PC-9 (cell line): Measurements from ENCODE around the gene PCDH9. TPM values are rescaled to one million over a fixed set of nuclear protein-coding genes. Genes with fewer than 3 reads are reported as not detected.

Experiments used
- BruUV-seq: library from RNA; stranded (reverse); fragments of 400-500 nt; replicated peaks from 2 replicates; lab custom pipeline; 2021; lab: Mats Ljungman, UMichigan
- CTCF ChIA-PET: fragments of 300-600 bp; sonication (Branson Sonifier 250); formaldehyde crosslinking; loops from one replicate; lab custom pipeline; 2022; ENCODE audit warnings: antibody characterized with exemption; lab: Charles Lee
- POLR2A ChIA-PET: fragments of 300-600 bp; sonication (Branson Sonifier 250); formaldehyde crosslinking; loops from one replicate; lab custom pipeline; 2022; ENCODE audit warnings: antibody characterized with exemption; ENCODE audit not compliant: unreplicated experiment; lab: Charles Lee
- DNase-seq, 2 experiments: peaks; one replicate each; pipeline versions ENCODE4 v3.0.0 to v3.0.0-alpha.2; 2015 to 2022; ENCODE audit warnings: mixed read lengths in 1 of 2
- H2AFZ ChIP-seq: fragments of 200-600 bp; sonication (generic); 2 replicates; pipeline ENCODE4 v1.8.1; 2017; ENCODE audit warnings: antibody characterized with exemption
- H3F3A ChIP-seq: fragments of 200-600 bp; sonication (generic); 2 replicates; pipeline ENCODE4 v1.8.1; 2017; ENCODE audit warnings: antibody characterized with exemption, mild to moderate bottlenecking, low read depth; ENCODE audit not compliant: insufficient read depth
- H3K27ac ChIP-seq: fragments of 200-600 bp; sonication (generic); 2 replicates; pipeline ENCODE4 v1.6.1; 2016; ENCODE audit warnings: mixed run types
- H3K27me3 ChIP-seq: fragments of 200-600 bp; sonication (generic); 2 replicates; pipeline ENCODE4 v1.6.1; 2016; ENCODE audit warnings: low read depth, mixed run types; ENCODE audit not compliant: insufficient read depth
- H3K36me3 ChIP-seq: fragments of 200-600 bp; sonication (generic); 2 replicates; pipeline ENCODE4 v1.6.1; 2016; ENCODE audit warnings: low read depth, mixed run types
- H3K4me1 ChIP-seq: fragments of 200-600 bp; sonication (generic); replicated peaks from 2 replicates; pipeline ENCODE4 v1.6.1; 2016; ENCODE audit warnings: mixed run types; ENCODE audit not compliant: insufficient read depth
- H3K4me2 ChIP-seq: fragments of 200-600 bp; sonication (generic); 2 replicates; pipeline ENCODE4 v1.6.1; 2017; ENCODE audit warnings: mixed run types
- H3K4me3 ChIP-seq: fragments of 200-600 bp; sonication (generic); 2 replicates; pipeline ENCODE4 v1.6.1; 2016; ENCODE audit warnings: mixed run types
- H3K79me2 ChIP-seq: fragments of 200-600 bp; sonication (generic); 2 replicates; pipeline ENCODE4 v1.6.1; 2017; ENCODE audit warnings: low read depth, mixed run types
- H3K9me2 ChIP-seq: fragments of 200-600 bp; sonication (generic); 2 replicates; pipeline ENCODE4 v1.8.1; 2017; ENCODE audit warnings: mild to moderate bottlenecking; ENCODE audit not compliant: insufficient read depth
- H3K9me3 ChIP-seq: fragments of 200-600 bp; sonication (generic); 2 replicates; pipeline ENCODE4 v1.8.1; 2016; ENCODE audit warnings: low read depth; ENCODE audit not compliant: insufficient read depth
- H4K20me1 ChIP-seq: fragments of 200-600 bp; sonication (generic); 2 replicates; pipeline ENCODE4 v1.8.1; 2017; ENCODE audit not compliant: insufficient read depth
- EZH2 ChIP-seq: fragments of 200-600 bp; sonication (generic); IDR thresholded peaks from 2 replicates; pipeline ENCODE4 v1.8.0; 2017; ENCODE audit warnings: antibody characterized with exemption, low read depth
- intact Hi-C: fragments of 100-400 bp; cut with micrococcal nuclease; formaldehyde crosslinking; loops from one replicate; pipeline ENCODE4 v1.10.0; 2022; ENCODE audit not compliant: unreplicated experiment
- total RNA-seq: library from RNA; stranded (reverse); gene quantifications from 2 replicates; pipeline ENCODE4 v1.2.3, GENCODE V29; 2021
- TF ChIP-seq, protein P1 (sequence below): fragments of 200-600 bp; sonication (generic); conservative IDR thresholded peaks from 2 replicates; pipeline ENCODE4 v1.6.1; 2017; ENCODE audit warnings: mixed run types, antibody characterized with exemption, mild to moderate bottlenecking, moderate library complexity

PCDH9 gene
- total RNA-seq, 1 experiment from 2014 or later, result 0.37 TPM

DNA sequence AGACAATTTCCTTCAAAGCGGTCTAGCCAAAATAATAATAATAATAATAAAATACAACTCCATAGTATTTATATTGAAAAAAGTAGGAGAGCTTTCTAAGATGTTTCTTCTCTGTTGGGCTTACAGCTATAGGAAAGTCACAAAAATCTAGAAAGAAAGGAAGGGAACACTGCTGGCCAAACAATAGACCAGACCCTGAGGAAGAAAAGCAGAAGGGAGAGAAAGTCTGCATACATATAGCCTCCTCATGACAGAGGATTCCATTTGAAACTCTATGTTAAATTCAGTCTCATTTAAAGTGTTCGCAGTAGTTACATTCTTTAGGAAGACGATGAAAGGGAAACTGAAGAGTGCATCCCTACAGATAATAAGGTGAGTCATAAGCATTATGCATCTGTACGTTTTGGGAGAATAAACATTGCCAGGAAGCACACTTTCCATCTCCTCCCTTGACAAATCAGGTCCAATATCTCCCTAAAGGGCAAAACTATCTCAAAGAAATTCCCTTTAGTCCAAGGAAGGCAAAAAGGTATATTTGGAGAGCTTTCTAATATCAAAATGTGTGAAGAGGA, 86.5 kb downstream of the PCDH9 start:
- ChIA-PET POLR2A (no interaction called here), CTCF (no interaction called here)
- H3K4me2 ChIP-seq, result no peak overlapping the region
- no peak overlapping the region for H2AFZ ChIP-seq
- no peaks in the 10 kb centered on the region for H3K79me2 ChIP-seq
- H3F3A ChIP-seq, result no peaks in the 10 kb centered on the region
- DNase-seq, result no peak
- H3K4me3 ChIP-seq, result no peak overlapping the region
- no peak for TF ChIP-seq EZH2
- no peaks in the 10 kb centered on the region for H3K27me3 ChIP-seq
- no peak overlapping the region for H3K27ac ChIP-seq
- no TSS peak for BruUV-seq
- no peaks in the 10 kb centered on the region for H4K20me1 ChIP-seq
- no peaks in the 10 kb centered on the region for H3K36me3 ChIP-seq
- no peaks in the 10 kb centered on the region for H3K9me3 ChIP-seq
- H3K4me1 ChIP-seq, result no peaks in the 10 kb centered on the region
- H3K9me2 ChIP-seq, result no peaks in the 10 kb centered on the region
- intact Hi-C loops, result no loop called here

DNA sequence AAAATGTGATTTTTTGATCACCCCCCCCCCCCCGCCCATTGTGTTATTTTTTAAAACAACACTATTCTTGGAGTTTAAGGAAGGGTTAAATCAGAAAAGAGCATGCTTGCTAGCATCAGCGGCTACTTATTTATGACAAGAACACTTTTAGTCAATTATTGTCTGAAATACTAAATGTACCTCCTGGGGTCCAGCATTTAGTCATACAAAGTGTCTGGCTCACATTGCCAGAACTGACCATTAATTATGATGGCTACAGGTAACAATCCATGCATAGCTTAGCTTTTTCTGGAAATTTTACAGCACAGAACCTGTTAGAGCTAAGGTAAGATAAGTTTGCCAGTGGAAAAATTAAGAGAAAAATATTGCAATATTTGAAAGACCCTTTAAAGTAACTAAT, 90.1 kb downstream of the PCDH9 start:
- BruUV-seq, result no TSS peak
- CTCF ChIA-PET, result no interaction called here
- Histone ChIP-seq H3K36me3 (no peaks in the 10 kb centered on the region), H4K20me1 (no peaks in the 10 kb centered on the region), H3K4me1 (no peaks in the 10 kb centered on the region), H3K4me3 (no peak overlapping the region), H2AFZ (no peak overlapping the region), H3K9me2 (no peaks in the 10 kb centered on the region), H3K4me2 (no peak overlapping the region), H3K79me2 (no peaks in the 10 kb centered on the region), H3K27ac (no peak overlapping the region), H3K9me3 (no peaks in the 10 kb centered on the region), H3F3A (no peaks in the 10 kb centered on the region), H3K27me3 (no peaks in the 10 kb centered on the region)
- POLR2A ChIA-PET, result no interaction called here
- intact Hi-C loops, result no loop called here
- DNase-seq, result no peak
- TF ChIP-seq, protein P1, sequence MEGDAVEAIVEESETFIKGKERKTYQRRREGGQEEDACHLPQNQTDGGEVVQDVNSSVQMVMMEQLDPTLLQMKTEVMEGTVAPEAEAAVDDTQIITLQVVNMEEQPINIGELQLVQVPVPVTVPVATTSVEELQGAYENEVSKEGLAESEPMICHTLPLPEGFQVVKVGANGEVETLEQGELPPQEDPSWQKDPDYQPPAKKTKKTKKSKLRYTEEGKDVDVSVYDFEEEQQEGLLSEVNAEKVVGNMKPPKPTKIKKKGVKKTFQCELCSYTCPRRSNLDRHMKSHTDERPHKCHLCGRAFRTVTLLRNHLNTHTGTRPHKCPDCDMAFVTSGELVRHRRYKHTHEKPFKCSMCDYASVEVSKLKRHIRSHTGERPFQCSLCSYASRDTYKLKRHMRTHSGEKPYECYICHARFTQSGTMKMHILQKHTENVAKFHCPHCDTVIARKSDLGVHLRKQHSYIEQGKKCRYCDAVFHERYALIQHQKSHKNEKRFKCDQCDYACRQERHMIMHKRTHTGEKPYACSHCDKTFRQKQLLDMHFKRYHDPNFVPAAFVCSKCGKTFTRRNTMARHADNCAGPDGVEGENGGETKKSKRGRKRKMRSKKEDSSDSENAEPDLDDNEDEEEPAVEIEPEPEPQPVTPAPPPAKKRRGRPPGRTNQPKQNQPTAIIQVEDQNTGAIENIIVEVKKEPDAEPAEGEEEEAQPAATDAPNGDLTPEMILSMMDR, result no peak
- no peak for TF ChIP-seq EZH2

DNA sequence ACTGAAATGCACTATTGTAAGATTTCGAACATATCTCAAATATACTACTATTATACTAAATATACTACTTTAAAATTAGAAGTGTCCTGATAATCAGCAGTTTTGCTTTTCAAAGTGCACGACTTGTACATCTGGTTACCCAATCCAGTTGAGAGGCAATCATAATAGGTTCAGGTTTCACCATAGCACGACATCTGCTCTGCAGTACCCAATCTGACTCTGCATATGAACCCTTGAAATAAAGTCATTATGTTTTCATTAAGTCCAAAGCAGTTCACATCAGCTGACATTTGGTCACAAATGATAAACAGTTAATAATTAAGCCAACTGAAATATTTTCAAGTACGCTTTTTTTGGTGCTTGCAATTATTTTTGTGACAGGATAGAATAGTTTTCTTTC, 90.6 kb downstream of the PCDH9 start:
- Histone ChIP-seq H3K27ac (no peak overlapping the region), H2AFZ (no peak overlapping the region), H3K4me2 (no peak overlapping the region), H3K79me2 (no peaks in the 10 kb centered on the region), H3F3A (no peaks in the 10 kb centered on the region), H3K9me3 (no peaks in the 10 kb centered on the region), H3K4me1 (no peaks in the 10 kb centered on the region), H4K20me1 (no peaks in the 10 kb centered on the region), H3K27me3 (no peaks in the 10 kb centered on the region), H3K36me3 (no peaks in the 10 kb centered on the region), H3K9me2 (no peaks in the 10 kb centered on the region), H3K4me3 (no peak overlapping the region)
- intact Hi-C loops, result no loop called here
- ChIA-PET CTCF (no interaction called here), POLR2A (no interaction called here)
- no peak for TF ChIP-seq EZH2
- no peak for DNase-seq
- no TSS peak for BruUV-seq

DNA sequence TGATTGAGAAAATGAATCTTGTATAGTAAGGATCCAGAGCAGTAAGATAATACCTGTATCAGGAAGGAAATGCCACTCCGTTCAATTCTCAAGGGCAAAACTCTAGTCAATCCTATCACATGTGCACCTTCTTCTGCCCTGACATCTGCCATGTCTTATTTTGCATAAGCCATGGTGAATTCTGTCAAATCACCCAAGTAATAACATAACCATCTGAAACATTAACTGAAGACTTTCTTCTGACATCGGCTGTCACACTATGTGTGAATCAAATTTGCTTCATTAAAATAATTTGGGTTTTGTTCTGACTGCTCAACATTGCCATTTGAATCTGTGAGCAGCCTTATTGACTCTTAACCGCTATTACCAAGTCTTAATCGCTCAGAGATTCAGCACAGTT, 91.2 kb downstream of the PCDH9 start:
- Histone ChIP-seq H3K4me1 (no peaks in the 10 kb centered on the region), H3K27me3 (no peaks in the 10 kb centered on the region), H3K36me3 (no peaks in the 10 kb centered on the region), H2AFZ (no peak overlapping the region), H3K9me2 (no peaks in the 10 kb centered on the region), H3F3A (no peaks in the 10 kb centered on the region), H3K4me2 (no peak overlapping the region), H3K79me2 (no peaks in the 10 kb centered on the region), H3K9me3 (no peaks in the 10 kb centered on the region), H4K20me1 (no peaks in the 10 kb centered on the region), H3K27ac (no peak overlapping the region), H3K4me3 (no peak overlapping the region)
- ChIA-PET POLR2A (no interaction called here), CTCF (no interaction called here)
- TF ChIP-seq EZH2, result no peak
- TF ChIP-seq, protein P1, result no peak
- no peak for DNase-seq
- no TSS peak for BruUV-seq
- intact Hi-C loops, result no loop called here
